ENCODE measurements around the gene SYCP2L.

GRCh38 chr6:11021714-11022113 lies 134.9 kb downstream of the SYCP2L start:
- TF ChIP-seq CTCF (IDR thresholded peaks at IDR 0.05; ENCODE audit: low read length) (no peak), EZH2 (optimal IDR thresholded peaks at IDR 0.05; ENCODE audit: low read depth, low read length) (no peak)

All from MM.1S (cell line).